Pancreas (tissue), 10 donors: Measurements from ENCODE around the gene SUPT4H1. TPM values are rescaled to one million over a fixed set of nuclear protein-coding genes. Genes with fewer than 3 reads are reported as not detected.
A peak's percentile ranks its signal among the peaks of the same experiment; 100 is the strongest.

Experiments
- ATAC-seq, 4 donors: fragments of 200-7000 bp; cut with Tn5 transposase; one replicate each; pipeline versions ENCODE4 v1.8.0 to v1.9.1; 2020; ENCODE audit warnings: mild to moderate bottlenecking in 4 of 4, moderate library complexity in 4 of 4
- DNase-seq, 6 donors: peaks; one replicate each; pipeline ENCODE4 v3.0.0-alpha.2; 2020
- FAIRE-seq: peaks from 2 replicates; lab custom pipeline; 2012; peaks lifted over from hg19 to GRCh38; lab: Jason Lieb, UNC
- H3K27ac ChIP-seq, 4 donors: fragments of 200-600 bp; sonication (generic); 1 replicate in 3 of 4; 2 replicates in 1 of 4; pipeline versions ENCODE4 v1.5.0 to v1.8.0; 2020
- H3K27me3 ChIP-seq, 4 donors: fragments of 200-600 bp; one replicate each; pipeline ENCODE4 v1.8.0; 2021
- H3K36me3 ChIP-seq, 3 donors: fragments of 200-600 bp; sonication (generic) in 1 of 3; one replicate each; pipeline versions ENCODE4 v1.5.0 to v1.8.0; 2020 to 2021
- H3K4me1 ChIP-seq, 3 donors: fragments of 200-600 bp; one replicate each; pipeline ENCODE4 v1.8.0; 2021
- H3K4me3 ChIP-seq, 4 donors: fragments of 200-600 bp; sonication (generic) in 2 of 4; one replicate each; pipeline versions ENCODE4 v1.5.0 to v1.8.0; 2020 to 2021
- H3K9me3 ChIP-seq, 4 donors: fragments of 200-600 bp; one replicate each; pipeline ENCODE4 v1.8.0; 2021
- WGBS, 2 donors: extraction: QIAGEN DNeasy Blood & Tissue Kit; methylation state at CpG; one replicate each; pipeline ENCODE4 v1.1.7; 2013; 5-methylcytosine and 5-hydroxymethylcytosine counted together
- intact Hi-C, 3 donors: fragments of 100-400 bp; cut with DNase I; formaldehyde crosslinking; loops; one replicate each; pipeline versions ENCODE4 v1.11.1 to v1.14.2; 2022
- polyA plus RNA-seq, 2 donors: library from polyadenylated mRNA; stranded (reverse); fragments of 200-250 nt; gene quantifications; one replicate each; pipeline ENCODE4 v1.2.3, GENCODE V29; 2013
- total RNA-seq, 6 donors: library from RNA; stranded (reverse); fragmentation: NEBNext Ultra II Directional in 4 of 6; extraction: Animal tissue kit (Norgen Biotek cat#: 25700) in 4 of 6; gene quantifications; one replicate each; pipeline versions ENCODE4 v1.2.1 to v1.2.4, GENCODE V29; 2021 to 2023
- TF ChIP-seq, protein P1 (sequence below), 4 donors: fragments of 200-600 bp; sonication (generic) in 3 of 4; IDR thresholded peaks; one replicate each; pipeline versions ENCODE4 v1.5.0 to v1.8.0; 2021; ENCODE audit warnings: antibody characterized with exemption in 4 of 4
- donor health status: healthy with polysubstance abuse.
- donor health status: DM: no; HTN: no; CAD: no; lungs with moderate emphysema.
- donor health status: DM: no; HTN: no; CAD: no.
- donor health status: control.
- donor health status: control.
- donor health status: Bipolar disorder and iron deficiency.
- donor health status: DM: yes; HTN: yes; CAD: no.
- donor health status: DM: no; HTN: no; CAD: no.
- donor health status: DM: no; HTN: no; CAD: no.
- donor health status: DM: yes; HTN: yes; CAD: no.

The SUPT4H1 gene
- total and polyA plus RNA-seq, 8 donors: 14.1 to 43.7 (median 27.1) TPM

DNA sequence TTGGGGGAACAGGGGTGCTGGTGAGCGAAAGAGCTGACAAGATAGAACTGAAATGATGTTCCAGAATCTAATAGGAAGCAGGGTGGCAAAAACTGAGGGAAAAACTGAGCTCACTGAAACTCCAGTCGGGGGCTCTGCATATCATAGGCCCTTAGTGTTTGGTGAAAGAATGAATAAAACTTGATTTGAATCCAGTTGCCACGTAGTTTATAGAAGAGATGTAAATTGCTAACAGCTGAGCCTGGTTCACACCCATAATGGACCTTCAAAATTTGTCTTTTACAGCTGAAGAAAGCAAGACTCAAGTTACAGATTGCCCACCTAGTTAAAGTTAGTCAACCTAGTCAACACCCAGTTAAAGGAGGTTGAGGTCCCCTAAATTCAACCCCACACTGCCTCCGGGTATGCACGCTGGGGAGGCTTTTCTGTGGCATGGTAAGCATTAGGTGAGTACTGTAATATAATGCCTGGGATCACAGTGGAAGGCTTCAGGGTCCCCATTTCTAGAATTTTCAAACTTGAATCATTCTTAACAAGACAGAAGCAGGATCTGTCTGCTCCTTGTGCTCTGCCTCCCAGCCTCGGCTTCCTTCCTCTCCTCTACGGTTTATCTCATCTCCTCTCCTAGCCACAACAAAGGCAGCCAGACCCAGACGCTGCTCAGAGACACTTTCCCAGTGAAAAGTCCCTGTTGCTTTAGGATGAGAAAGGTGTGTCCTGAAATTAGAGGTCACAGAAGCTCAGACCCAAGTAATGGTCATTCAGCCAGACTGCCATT lies 26.9 kb upstream of the SUPT4H1 start:
- no peaks in the 10 kb centered on the region for H3K9me3 ChIP-seq
- TF ChIP-seq, protein P1, sequence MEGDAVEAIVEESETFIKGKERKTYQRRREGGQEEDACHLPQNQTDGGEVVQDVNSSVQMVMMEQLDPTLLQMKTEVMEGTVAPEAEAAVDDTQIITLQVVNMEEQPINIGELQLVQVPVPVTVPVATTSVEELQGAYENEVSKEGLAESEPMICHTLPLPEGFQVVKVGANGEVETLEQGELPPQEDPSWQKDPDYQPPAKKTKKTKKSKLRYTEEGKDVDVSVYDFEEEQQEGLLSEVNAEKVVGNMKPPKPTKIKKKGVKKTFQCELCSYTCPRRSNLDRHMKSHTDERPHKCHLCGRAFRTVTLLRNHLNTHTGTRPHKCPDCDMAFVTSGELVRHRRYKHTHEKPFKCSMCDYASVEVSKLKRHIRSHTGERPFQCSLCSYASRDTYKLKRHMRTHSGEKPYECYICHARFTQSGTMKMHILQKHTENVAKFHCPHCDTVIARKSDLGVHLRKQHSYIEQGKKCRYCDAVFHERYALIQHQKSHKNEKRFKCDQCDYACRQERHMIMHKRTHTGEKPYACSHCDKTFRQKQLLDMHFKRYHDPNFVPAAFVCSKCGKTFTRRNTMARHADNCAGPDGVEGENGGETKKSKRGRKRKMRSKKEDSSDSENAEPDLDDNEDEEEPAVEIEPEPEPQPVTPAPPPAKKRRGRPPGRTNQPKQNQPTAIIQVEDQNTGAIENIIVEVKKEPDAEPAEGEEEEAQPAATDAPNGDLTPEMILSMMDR (IDR thresholded peaks at IDR 0.05): no peak
- DNase-seq (no peak), FAIRE-seq (no peak), ATAC-seq (no peak)
- peaks cover 32 to 61% (median 59%) of the 10 kb centered on the region in 3 donors for H3K4me1 ChIP-seq
- intact Hi-C loops: loop anchor here in 1 of 3 donors (10.0 kb wide), 1 partner anchor 46 kb away; no protein-coding TSS in a partner anchor
- no peak overlapping the region for H3K27ac ChIP-seq
- no peaks in the 10 kb centered on the region for H3K36me3 ChIP-seq
- H3K4me3 ChIP-seq: no peak overlapping the region
- no peaks in the 10 kb centered on the region for H3K27me3 ChIP-seq
- WGBS, 2 donors: 81 to 84% methylated on average over 8 of the region's 8 CpGs

GRCh38 chr17:58377661-58378060 lies 25.7 kb upstream of the SUPT4H1 start:
- TF ChIP-seq, protein P1 (IDR thresholded peaks at IDR 0.05): no peak
- DNase-seq (no peak), ATAC-seq (no peak), FAIRE-seq (no peak)
- Histone ChIP-seq H3K4me1 (peaks cover 24 to 49% (median 46%) of the 10 kb centered on the region in 3 donors), H3K27ac (no peak overlapping the region), H3K4me3 (no peak overlapping the region), H3K9me3 (no peaks in the 10 kb centered on the region), H3K36me3 (no peaks in the 10 kb centered on the region), H3K27me3 (no peaks in the 10 kb centered on the region)
- intact Hi-C loops: loop anchor here in 1 of 3 donors (10.0 kb wide), 1 partner anchor 47 kb away; no protein-coding TSS in a partner anchor
- WGBS, 2 donors: 68 to 71% methylated on average over 5 of the region's 5 CpGs

GRCh38 chr17:58377093-58377601 lies 25.1 kb upstream of the SUPT4H1 start:
- peak in 2 of 6 donors; percentile 25 to 42 for DNase-seq
- peak in 3 of 4 donors; percentile 53 to 55 (median 53) for ATAC-seq
- H3K4me1 ChIP-seq: peaks cover 19 to 44% (median 41%) of the 10 kb centered on the region in 3 donors
- no peaks in the 10 kb centered on the region for H3K9me3 ChIP-seq
- intact Hi-C loops: loop anchor here in 1 of 3 donors (10.0 kb wide), 1 partner anchor 48 kb away; no protein-coding TSS in a partner anchor
- H3K36me3 ChIP-seq: no peaks in the 10 kb centered on the region
- FAIRE-seq: no peak
- H3K4me3 ChIP-seq: no peak overlapping the region
- no peak overlapping the region for H3K27ac ChIP-seq
- WGBS, 2 donors: 39 to 46% methylated on average over 3 of the region's 3 CpGs
- H3K27me3 ChIP-seq: no peaks in the 10 kb centered on the region
- TF ChIP-seq, protein P1 (IDR thresholded peaks at IDR 0.05): no peak

DNA sequence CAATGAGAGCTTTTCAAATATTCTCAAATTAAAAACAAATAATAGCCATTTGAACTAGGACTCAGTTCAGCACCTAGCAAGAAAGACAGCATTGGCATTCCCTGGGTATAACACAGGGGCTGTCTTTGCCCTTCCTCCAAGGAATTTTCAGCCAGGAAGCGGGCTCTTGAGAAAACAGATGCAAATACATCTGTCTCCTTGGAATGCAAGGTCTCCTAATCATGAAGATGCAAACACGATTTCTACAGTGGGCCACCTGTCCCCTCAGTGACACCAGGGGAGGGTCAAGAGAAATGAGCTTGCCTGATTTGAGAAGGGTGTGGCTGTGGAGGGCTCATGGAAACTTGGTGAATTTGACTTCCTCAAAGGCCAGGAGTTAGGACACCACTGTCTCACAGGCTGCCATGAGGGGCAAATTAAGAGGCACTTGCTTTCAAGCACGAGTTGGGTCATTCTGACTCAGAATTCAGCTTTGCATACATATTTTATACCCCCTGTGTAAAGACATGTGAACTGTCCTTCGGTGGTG lies 24.5 kb upstream of the SUPT4H1 start:
- FAIRE-seq: no peak
- TF ChIP-seq, protein P1 (IDR thresholded peaks at IDR 0.05): no peak
- H3K27me3 ChIP-seq: no peaks in the 10 kb centered on the region
- WGBS, 2 donors: 60 to 63% methylated on average over 4 of the region's 4 CpGs
- H3K9me3 ChIP-seq: no peaks in the 10 kb centered on the region
- intact Hi-C loops: loop anchor here in 1 of 3 donors (10.0 kb wide), 1 partner anchor 48 kb away; no protein-coding TSS in a partner anchor
- H3K4me1 ChIP-seq: peaks cover 16 to 37% (median 35%) of the 10 kb centered on the region in 3 donors
- no peak overlapping the region for H3K4me3 ChIP-seq
- no peak overlapping the region for H3K27ac ChIP-seq
- H3K36me3 ChIP-seq: no peaks in the 10 kb centered on the region
- ATAC-seq: no peak
- DNase-seq: no peak
